ENCODE results near the gene GCNA. TPM values are rescaled to one million over a fixed set of nuclear protein-coding genes. Genes with fewer than 3 reads are reported as not detected.

Gene GCNA
- total RNA-seq, 1 donor from 2014 or later: 0.94 TPM

GRCh38 chrX:71622032-71622575, 43.9 kb downstream of the GCNA start:
- Mint-ChIP-seq H3K36me3 (no peaks in the 10 kb centered on the region), H3K4me3 (no peak overlapping the region), H3K27me3 (ENCODE audit: low read depth) (no peaks in the 10 kb centered on the region), H3K4me1 (peaks cover 4% of the 10 kb centered on the region), H3K9me3 (peaks cover 9% of the 10 kb centered on the region), H3K27ac (no peak overlapping the region)
- no peak for DNase-seq (ENCODE audit: low spot score in 2 of 2, unreplicated experiment in 2 of 2)
- TF ChIP-seq CTCF (IDR thresholded peaks at IDR 0.05; ENCODE audit: unreplicated experiment): no peak

GRCh38 chrX:71622576-71623450, 44.6 kb downstream of the GCNA start:
- Mint-ChIP-seq H3K9me3 (peaks cover 9% of the 10 kb centered on the region), H3K36me3 (no peaks in the 10 kb centered on the region), H3K27ac (peak overlapping the region; percentile 85), H3K4me1 (peaks cover 4% of the 10 kb centered on the region), H3K27me3 (ENCODE audit: low read depth) (no peaks in the 10 kb centered on the region), H3K4me3 (no peak overlapping the region)
- no peak for TF ChIP-seq CTCF (IDR thresholded peaks at IDR 0.05; ENCODE audit: unreplicated experiment)
- DNase-seq (ENCODE audit: low spot score in 2 of 2, unreplicated experiment in 2 of 2): peak in 1 of 2 experiments; percentile 42

DNA sequence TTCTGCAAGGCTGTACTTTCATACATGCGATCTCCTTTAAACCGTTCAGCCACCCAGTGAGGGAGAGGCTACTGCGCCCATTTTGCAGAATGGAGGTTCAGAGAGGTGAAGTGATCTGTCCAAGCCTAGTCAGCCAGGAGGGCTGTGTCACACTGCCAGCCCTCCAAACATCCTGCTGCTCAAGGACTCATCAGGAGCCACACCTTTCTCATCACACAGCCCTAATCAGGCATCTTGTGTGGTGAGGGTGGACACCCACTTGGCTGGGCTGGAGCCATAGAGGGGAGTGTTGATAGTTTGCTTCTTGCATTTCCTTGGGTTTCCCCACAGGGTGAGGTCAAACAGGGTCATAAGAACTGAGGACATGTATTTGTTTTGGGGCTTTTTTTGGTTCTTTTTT, 45.5 kb downstream of the GCNA start:
- no peak for TF ChIP-seq CTCF (IDR thresholded peaks at IDR 0.05; ENCODE audit: unreplicated experiment)
- H3K27me3 Mint-ChIP-seq (ENCODE audit: low read depth): no peaks in the 10 kb centered on the region
- H3K36me3 Mint-ChIP-seq: no peaks in the 10 kb centered on the region
- H3K4me1 Mint-ChIP-seq: peaks cover 4% of the 10 kb centered on the region
- no peak overlapping the region for H3K4me3 Mint-ChIP-seq
- DNase-seq (ENCODE audit: low spot score in 2 of 2, unreplicated experiment in 2 of 2): no peak
- H3K27ac Mint-ChIP-seq: no peak overlapping the region
- peaks cover 9% of the 10 kb centered on the region for H3K9me3 Mint-ChIP-seq

DNA sequence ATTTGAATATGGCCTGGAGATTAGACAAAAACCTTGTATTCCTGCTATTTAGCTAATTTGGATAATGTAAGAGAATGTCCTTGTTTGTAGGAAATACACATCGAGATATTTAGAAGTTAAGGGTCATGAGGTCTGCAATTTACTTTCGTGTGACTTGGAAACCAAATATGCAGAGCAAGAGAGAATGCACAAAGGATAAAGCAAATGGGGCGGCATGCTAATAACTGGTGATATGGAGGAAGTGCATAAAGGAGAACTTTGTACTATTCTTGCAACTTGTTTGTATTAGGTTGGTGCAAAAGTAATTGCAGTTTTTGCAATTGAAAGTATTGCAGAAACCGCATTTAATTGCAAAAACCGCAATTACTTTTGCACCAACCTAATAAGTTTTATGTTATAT, 47.2 kb downstream of the GCNA start:
- no peaks in the 10 kb centered on the region for H3K36me3 Mint-ChIP-seq
- DNase-seq (ENCODE audit: low spot score in 2 of 2, unreplicated experiment in 2 of 2): no peak
- H3K4me1 Mint-ChIP-seq: peaks cover 4% of the 10 kb centered on the region
- no peaks in the 10 kb centered on the region for H3K27me3 Mint-ChIP-seq (ENCODE audit: low read depth)
- H3K9me3 Mint-ChIP-seq: peaks cover 3% of the 10 kb centered on the region
- H3K27ac Mint-ChIP-seq: no peak overlapping the region
- TF ChIP-seq CTCF (IDR thresholded peaks at IDR 0.05; ENCODE audit: unreplicated experiment): no peak
- no peak overlapping the region for H3K4me3 Mint-ChIP-seq

DNA sequence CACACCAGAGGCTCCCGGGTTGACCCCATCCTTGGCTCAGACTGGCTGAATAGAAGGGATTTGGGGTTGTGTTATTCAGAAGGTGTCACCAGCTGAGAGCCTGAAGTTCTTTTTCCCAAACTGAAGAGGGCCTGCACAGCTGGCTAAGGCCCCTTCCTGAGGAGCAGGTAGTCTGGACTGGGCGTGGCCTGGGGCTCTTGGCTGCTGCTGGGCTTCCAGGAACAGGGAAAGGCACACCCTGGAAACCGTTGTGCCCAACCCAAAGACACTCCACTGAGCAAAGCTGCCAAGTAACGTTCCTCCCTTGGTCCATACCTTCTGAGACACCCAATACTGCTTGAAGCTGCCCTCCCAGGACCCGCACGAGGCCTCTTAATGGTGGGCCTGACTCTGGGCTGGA, 48.3 kb downstream of the GCNA start:
- Mint-ChIP-seq H3K27ac (no peak overlapping the region), H3K4me3 (no peak overlapping the region), H3K36me3 (no peaks in the 10 kb centered on the region), H3K27me3 (ENCODE audit: low read depth) (no peaks in the 10 kb centered on the region), H3K4me1 (peaks cover 4% of the 10 kb centered on the region), H3K9me3 (no peaks in the 10 kb centered on the region)
- no peak for DNase-seq (ENCODE audit: low spot score in 2 of 2, unreplicated experiment in 2 of 2)
- TF ChIP-seq CTCF (IDR thresholded peaks at IDR 0.05; ENCODE audit: unreplicated experiment): no peak

All from mesothelial cell of epicardium (in vitro differentiated cells).